Lower leg skin (tissue), 4 donors: ENCODE measurements around the gene PRR5. TPM values are rescaled to one million over a fixed set of nuclear protein-coding genes. Genes with fewer than 3 reads are reported as not detected.

Experiments
- DNase-seq, 2 donors: peaks; one replicate each; pipeline ENCODE4 v3.0.0-alpha.2; 2019; ENCODE audit warnings: low spot score in 2 of 2
- H3K4me3 ChIP-seq: fragments of 200-600 bp; sonication (generic); 2 replicates; pipeline ENCODE4 v1.5.1; 2017; ENCODE audit warnings: mild to moderate bottlenecking, low read depth; ENCODE audit not compliant: poor library complexity, severe bottlenecking
- POLR2A ChIP-seq, 2 donors: fragments of 450-650 bp; IDR thresholded peaks; one replicate each; pipeline ENCODE4 v1.6.1; 2016 to 2017; ENCODE audit warnings: antibody characterized with exemption in 2 of 2, mild to moderate bottlenecking in 1 of 2, moderate library complexity in 1 of 2
- WGBS, 2 donors: methylation state at CpG; one replicate each; pipeline ENCODE4 v1.1.5; 2018; 5-methylcytosine and 5-hydroxymethylcytosine counted together
- intact Hi-C: fragments of 100-400 bp; cut with DNase I; formaldehyde crosslinking; loops from one replicate; pipeline ENCODE4 v1.15.0; 2023; ENCODE audit warnings: low total_unique reads
- total RNA-seq, 4 donors: library from RNA; depleted of rRNA; stranded (reverse); fragments of >200 nt; gene quantifications; one replicate each; pipeline ENCODE4 v1.1.0, GENCODE V29; 2016
- TF ChIP-seq, protein P1 (sequence below), 3 donors: fragments of 450-650 bp; IDR thresholded peaks; one replicate each; pipeline ENCODE4 v1.5.1; 2016; ENCODE audit warnings: antibody characterized with exemption in 3 of 3, mild to moderate bottlenecking in 3 of 3, moderate library complexity in 2 of 3

The PRR5 gene
- total RNA-seq, 4 donors from 2014 or later = 18.7 to 28.4 (median 19.6) TPM

- H3K4me3 ChIP-seq = no peak overlapping the region
- DNase-seq = no peak
- no peak for TF ChIP-seq POLR2A (IDR thresholded peaks at IDR 0.05)
- TF ChIP-seq, protein P1, sequence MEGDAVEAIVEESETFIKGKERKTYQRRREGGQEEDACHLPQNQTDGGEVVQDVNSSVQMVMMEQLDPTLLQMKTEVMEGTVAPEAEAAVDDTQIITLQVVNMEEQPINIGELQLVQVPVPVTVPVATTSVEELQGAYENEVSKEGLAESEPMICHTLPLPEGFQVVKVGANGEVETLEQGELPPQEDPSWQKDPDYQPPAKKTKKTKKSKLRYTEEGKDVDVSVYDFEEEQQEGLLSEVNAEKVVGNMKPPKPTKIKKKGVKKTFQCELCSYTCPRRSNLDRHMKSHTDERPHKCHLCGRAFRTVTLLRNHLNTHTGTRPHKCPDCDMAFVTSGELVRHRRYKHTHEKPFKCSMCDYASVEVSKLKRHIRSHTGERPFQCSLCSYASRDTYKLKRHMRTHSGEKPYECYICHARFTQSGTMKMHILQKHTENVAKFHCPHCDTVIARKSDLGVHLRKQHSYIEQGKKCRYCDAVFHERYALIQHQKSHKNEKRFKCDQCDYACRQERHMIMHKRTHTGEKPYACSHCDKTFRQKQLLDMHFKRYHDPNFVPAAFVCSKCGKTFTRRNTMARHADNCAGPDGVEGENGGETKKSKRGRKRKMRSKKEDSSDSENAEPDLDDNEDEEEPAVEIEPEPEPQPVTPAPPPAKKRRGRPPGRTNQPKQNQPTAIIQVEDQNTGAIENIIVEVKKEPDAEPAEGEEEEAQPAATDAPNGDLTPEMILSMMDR (IDR thresholded peaks at IDR 0.05) = no peak
- intact Hi-C loops = no loop called here
- WGBS, 2 donors = 40 to 64% methylated on average over 1 to 5 of the region's 5 CpGs
Observed at GRCh38 chr22:44683237-44683636, 18.8 kb upstream of the PRR5 start.

- intact Hi-C loops = no loop called here
- H3K4me3 ChIP-seq = no peak overlapping the region
- no peak for DNase-seq
- WGBS, 2 donors = 87 to 91% methylated on average over 7 to 8 of the region's 8 CpGs
- TF ChIP-seq, protein P1 (IDR thresholded peaks at IDR 0.05) = no peak
- TF ChIP-seq POLR2A (IDR thresholded peaks at IDR 0.05) = no peak
Observed at GRCh38 chr22:44683881-44684280, 18.1 kb upstream of the PRR5 start.

GRCh38 chr22:44684506-44685383 lies 17.3 kb upstream of the PRR5 start:
- DNase-seq = peak; percentile 82 to 97
- TF ChIP-seq POLR2A (IDR thresholded peaks at IDR 0.05) = no peak
- TF ChIP-seq, protein P1 (IDR thresholded peaks at IDR 0.05) = peak in 1 of 3 donors; percentile 82
- no peak overlapping the region for H3K4me3 ChIP-seq
- 26 to 31% methylated on average over 17 to 20 of the region's 23 CpGs for WGBS, 2 donors
- intact Hi-C loops = no loop called here

- no peak for TF ChIP-seq POLR2A (IDR thresholded peaks at IDR 0.05)
- TF ChIP-seq, protein P1 (IDR thresholded peaks at IDR 0.05) = no peak
- WGBS, 2 donors = 28 to 31% methylated on average over 9 to 11 of the region's 11 CpGs
- intact Hi-C loops = no loop called here
- peak; percentile 77 to 94 for DNase-seq
- no peak overlapping the region for H3K4me3 ChIP-seq
Observed at GRCh38 chr22:44685384-44686056, 16.5 kb upstream of the PRR5 start.

GRCh38 chr22:44686873-44687600 lies 15.0 kb upstream of the PRR5 start:
- DNase-seq = no peak
- no peak for TF ChIP-seq POLR2A (IDR thresholded peaks at IDR 0.05)
- TF ChIP-seq, protein P1 (IDR thresholded peaks at IDR 0.05) = no peak
- no peak overlapping the region for H3K4me3 ChIP-seq
- intact Hi-C loops = no loop called here
- 61 to 67% methylated on average over 10 of the region's 10 CpGs for WGBS, 2 donors
